Activated CD4-positive, alpha-beta T cell treated with anti-CD3 and anti-CD28 coated beads for 36 hours (primary cell): ENCODE results near the gene KLRD1. TPM values are rescaled to one million over a fixed set of nuclear protein-coding genes. Genes with fewer than 3 reads are reported as not detected.

Experiments
- ATAC-seq: fragments of 200-7000 bp; cut with Tn5 transposase; one replicate; pipeline ENCODE4 v1.10.0; 2021; ENCODE audit warnings: mild to moderate bottlenecking, moderate library complexity
- CTCF ChIA-PET: fragments of 350-600 bp; sonication (Branson Sonifier 250); formaldehyde crosslinking; loops from one replicate; lab custom pipeline; 2021; ENCODE audit warnings: antibody characterized with exemption; lab: Charles Lee
- POLR2A ChIA-PET: fragments of 350-600 bp; sonication (Branson Sonifier 250); formaldehyde crosslinking; loops from one replicate; lab custom pipeline; 2021; ENCODE audit warnings: antibody characterized with exemption, inconsistent platforms; lab: Charles Lee
- DNase-seq: peaks from one replicate; pipeline ENCODE4 v3.0.0-alpha.2; 2020
- H3K27ac Mint-ChIP-seq: one replicate; pipeline ENCODE4 v1.8.0; 2021; ENCODE audit warnings: mixed read lengths
- H3K27me3 Mint-ChIP-seq: one replicate; pipeline ENCODE4 v1.8.0; 2021; ENCODE audit warnings: mixed read lengths
- H3K36me3 Mint-ChIP-seq: one replicate; pipeline ENCODE4 v1.8.0; 2021; ENCODE audit warnings: low read depth, mixed read lengths
- H3K4me1 Mint-ChIP-seq: one replicate; pipeline ENCODE4 v1.8.0; 2021; ENCODE audit warnings: mixed read lengths
- H3K4me3 Mint-ChIP-seq: one replicate; pipeline ENCODE4 v1.8.0; 2021; ENCODE audit warnings: mild to moderate bottlenecking, moderate library complexity, mixed read lengths
- H3K9me3 Mint-ChIP-seq: one replicate; pipeline ENCODE4 v1.8.0; 2021; ENCODE audit warnings: low read depth, mixed read lengths
- intact Hi-C, 2 experiments: fragments of 100-400 bp; cut with DNase I in 1 of 2; cut with micrococcal nuclease in 1 of 2; formaldehyde crosslinking; loops; one replicate each; pipeline versions ENCODE4 v1.14.2 to v1.15.1; 2022 to 2024; cut with DNase I, micrococcal nuclease
- total RNA-seq, 2 experiments: library from RNA; stranded (reverse); gene quantifications; one replicate each; pipeline ENCODE4 v1.2.3, GENCODE V29; 2021

The KLRD1 gene, protein sequence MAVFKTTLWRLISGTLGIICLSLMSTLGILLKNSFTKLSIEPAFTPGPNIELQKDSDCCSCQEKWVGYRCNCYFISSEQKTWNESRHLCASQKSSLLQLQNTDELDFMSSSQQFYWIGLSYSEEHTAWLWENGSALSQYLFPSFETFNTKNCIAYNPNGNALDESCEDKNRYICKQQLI
- under 1 TPM; 0.05 to 0.28 TPM for total RNA-seq

GRCh38 chr12:10307630-10308029 lies at the start of gene KLRD1:
Gene KLRD1 (plus strand): TSS chr12:10307870. CDS start chr12:10308078, 208 bp downstream.
- POLR2A ChIA-PET: no interaction called here
- peaks cover 24% of the 10 kb centered on the region for H3K27me3 Mint-ChIP-seq
- H3K27ac Mint-ChIP-seq: no peak within 1 kb of the TSS
- peaks cover 30% of the 10 kb centered on the region for H3K4me1 Mint-ChIP-seq
- CTCF ChIA-PET: interaction anchor here (2.7 kb wide), 1 partner anchor 10 kb away, joined by 8 read pairs; no protein-coding TSS in a partner anchor
- intact Hi-C loops: loop anchor here (10.0 kb wide), 3 partner anchors 367 to 1063 kb away; partner anchors contain the start of gene STYK1 (in 1 of the 2)
- DNase-seq: no peak
- no peak for ATAC-seq
- no peaks in the 10 kb centered on the region for H3K9me3 Mint-ChIP-seq
- H3K36me3 Mint-ChIP-seq: no peaks in the 10 kb centered on the region
- no peak within 1 kb of the TSS for H3K4me3 Mint-ChIP-seq

DNA sequence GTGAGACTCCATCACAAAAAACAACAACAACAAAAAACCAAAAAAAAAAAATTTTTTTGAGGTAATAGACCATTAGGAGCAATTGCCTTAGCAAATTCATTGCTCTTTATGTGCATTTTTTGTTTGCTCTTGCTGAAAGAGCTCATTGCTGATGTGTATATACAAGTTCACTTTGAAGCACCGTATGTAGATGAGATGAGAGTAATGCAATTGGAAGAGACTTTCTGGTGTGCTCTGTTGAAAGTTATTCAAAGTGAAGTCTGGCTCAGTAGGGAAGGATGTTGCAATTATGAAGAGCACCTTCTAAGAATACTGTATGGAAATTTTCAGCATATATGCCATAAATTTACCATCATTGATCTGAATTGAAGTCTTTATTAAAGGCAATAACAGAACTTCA lies 46.7 kb upstream of the KLRD1 start:
- no peak overlapping the region for H3K27ac Mint-ChIP-seq
- peaks cover 3% of the 10 kb centered on the region for H3K9me3 Mint-ChIP-seq
- CTCF ChIA-PET: no interaction called here
- no peak for ATAC-seq
- no peak overlapping the region for H3K4me3 Mint-ChIP-seq
- POLR2A ChIA-PET: no interaction called here
- no peaks in the 10 kb centered on the region for H3K36me3 Mint-ChIP-seq
- peaks cover 6% of the 10 kb centered on the region for H3K27me3 Mint-ChIP-seq
- no peak for DNase-seq
- intact Hi-C loops: no loop called here
- H3K4me1 Mint-ChIP-seq: no peaks in the 10 kb centered on the region

- H3K36me3 Mint-ChIP-seq: no peaks in the 10 kb centered on the region
- ChIA-PET POLR2A (no interaction called here), CTCF (interaction anchor here (1.5 kb wide), 1 partner anchor 32 kb away, joined by 4 read pairs; no protein-coding TSS in a partner anchor)
- H3K27me3 Mint-ChIP-seq: peaks cover 3% of the 10 kb centered on the region
- no peak for ATAC-seq
- no peak overlapping the region for H3K4me3 Mint-ChIP-seq
- intact Hi-C loops: no loop called here
- H3K4me1 Mint-ChIP-seq: no peaks in the 10 kb centered on the region
- H3K27ac Mint-ChIP-seq: no peak overlapping the region
- DNase-seq: no peak
- no peaks in the 10 kb centered on the region for H3K9me3 Mint-ChIP-seq
Measured at GRCh38 chr12:10268037-10268436, 39.6 kb upstream of the KLRD1 start.

GRCh38 chr12:10272467-10272866 lies 35.2 kb upstream of the KLRD1 start:
- Mint-ChIP-seq H3K9me3 (no peaks in the 10 kb centered on the region), H3K4me1 (no peaks in the 10 kb centered on the region), H3K4me3 (no peak overlapping the region), H3K27me3 (peaks cover 5% of the 10 kb centered on the region), H3K27ac (no peak overlapping the region), H3K36me3 (no peaks in the 10 kb centered on the region)
- CTCF ChIA-PET: no interaction called here
- POLR2A ChIA-PET: no interaction called here
- intact Hi-C loops: no loop called here
- ATAC-seq: no peak
- DNase-seq: no peak

DNA sequence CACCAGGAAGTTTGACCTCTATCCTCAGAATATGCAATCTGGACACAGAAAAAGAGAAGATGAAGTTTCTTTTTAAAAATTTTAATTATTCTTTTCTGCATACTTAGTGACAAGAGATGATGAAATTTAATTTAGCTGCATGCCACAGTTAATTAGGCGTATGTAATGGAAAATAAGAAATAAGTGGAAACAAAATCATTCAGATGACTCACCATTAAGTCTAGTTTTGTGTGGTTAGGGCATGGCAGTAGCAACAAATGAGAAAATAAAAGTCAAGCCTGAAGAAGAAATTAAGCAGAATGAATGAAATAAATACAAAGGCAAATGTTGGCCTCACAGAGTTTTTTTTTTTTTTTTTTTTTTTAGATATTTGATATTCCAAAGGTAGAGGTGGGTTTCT lies 30.9 kb upstream of the KLRD1 start:
- no peaks in the 10 kb centered on the region for H3K9me3 Mint-ChIP-seq
- ATAC-seq: no peak
- DNase-seq: no peak
- no peaks in the 10 kb centered on the region for H3K4me1 Mint-ChIP-seq
- CTCF ChIA-PET: interaction anchor here (0.5 to 0.6 kb wide), 2 partner anchors 12 to 928 kb away, joined by 3 read pairs; no protein-coding TSS in a partner anchor
- no peak overlapping the region for H3K4me3 Mint-ChIP-seq
- intact Hi-C loops: no loop called here
- H3K27ac Mint-ChIP-seq: no peak overlapping the region
- H3K27me3 Mint-ChIP-seq: peaks cover 13% of the 10 kb centered on the region
- POLR2A ChIA-PET: no interaction called here
- H3K36me3 Mint-ChIP-seq: no peaks in the 10 kb centered on the region

- H3K4me1 Mint-ChIP-seq: no peaks in the 10 kb centered on the region
- H3K27ac Mint-ChIP-seq: no peak overlapping the region
- H3K4me3 Mint-ChIP-seq: no peak overlapping the region
- H3K27me3 Mint-ChIP-seq: peaks cover 19% of the 10 kb centered on the region
- ChIA-PET CTCF (no interaction called here), POLR2A (no interaction called here)
- ATAC-seq (no peak), DNase-seq (no peak)
- no peaks in the 10 kb centered on the region for H3K36me3 Mint-ChIP-seq
- intact Hi-C loops: no loop called here
- H3K9me3 Mint-ChIP-seq: no peaks in the 10 kb centered on the region
Measured at GRCh38 chr12:10278104-10278503, 29.6 kb upstream of the KLRD1 start.

- Mint-ChIP-seq H3K9me3 (no peaks in the 10 kb centered on the region), H3K27ac (no peak overlapping the region), H3K36me3 (no peaks in the 10 kb centered on the region), H3K4me1 (no peaks in the 10 kb centered on the region), H3K4me3 (no peak overlapping the region), H3K27me3 (peaks cover 19% of the 10 kb centered on the region)
- no peak for ATAC-seq
- intact Hi-C loops: no loop called here
- POLR2A ChIA-PET: no interaction called here
- CTCF ChIA-PET: interaction anchor here (0.7 kb wide), 1 partner anchor 374 kb away, joined by 3 read pairs; no protein-coding TSS in a partner anchor
- DNase-seq: no peak
Measured at GRCh38 chr12:10279937-10280336, 27.7 kb upstream of the KLRD1 start.

DNA sequence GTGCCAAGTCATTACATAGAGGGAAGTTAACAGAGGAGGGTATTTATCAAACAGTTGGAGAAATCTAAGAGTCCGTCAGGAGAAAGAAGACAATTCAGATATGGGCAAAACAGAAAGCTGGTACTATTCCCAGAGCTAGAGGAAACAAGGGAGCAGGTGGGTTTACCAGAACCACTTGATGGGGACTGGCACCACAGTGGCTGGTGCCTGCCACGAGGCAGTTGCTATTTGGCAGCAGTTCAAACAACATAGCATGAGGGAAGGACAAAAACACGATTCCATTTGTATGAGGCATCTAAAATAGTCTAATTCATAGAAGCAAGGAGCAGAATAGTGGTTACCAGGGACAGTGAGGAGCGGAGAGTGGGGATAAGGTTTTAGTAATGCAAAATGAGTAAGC lies 24.6 kb upstream of the KLRD1 start:
- no peak overlapping the region for H3K4me3 Mint-ChIP-seq
- POLR2A ChIA-PET: no interaction called here
- H3K4me1 Mint-ChIP-seq: peaks cover 6% of the 10 kb centered on the region
- intact Hi-C loops: no loop called here
- H3K36me3 Mint-ChIP-seq: no peaks in the 10 kb centered on the region
- no peaks in the 10 kb centered on the region for H3K9me3 Mint-ChIP-seq
- CTCF ChIA-PET: interaction anchor here (0.6 kb wide), 1 partner anchor 32 kb away, joined by 3 read pairs; no protein-coding TSS in a partner anchor
- no peak for ATAC-seq
- H3K27me3 Mint-ChIP-seq: peaks cover 18% of the 10 kb centered on the region
- H3K27ac Mint-ChIP-seq: no peak overlapping the region
- no peak for DNase-seq

DNA sequence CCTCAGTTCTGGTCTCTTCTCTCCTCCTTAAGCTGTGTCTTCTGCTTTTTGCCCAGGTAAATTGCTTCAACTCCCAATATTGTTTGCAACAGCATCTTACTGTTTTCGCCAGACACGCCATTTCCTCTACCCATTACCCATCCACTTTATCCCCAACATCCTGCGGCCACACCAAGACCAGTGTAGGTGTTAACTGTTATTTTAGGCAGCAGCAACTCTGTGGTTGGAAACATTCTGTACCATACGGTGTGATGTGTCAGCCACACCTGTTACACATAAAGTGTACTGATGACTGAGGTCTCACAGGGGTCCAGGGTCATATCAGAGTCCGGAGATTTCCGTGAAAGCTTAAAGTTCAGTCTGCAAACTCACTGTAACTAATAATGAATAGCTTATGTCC lies 21.8 kb upstream of the KLRD1 start:
- DNase-seq (peak; percentile 18), ATAC-seq (peak; percentile 49)
- H3K36me3 Mint-ChIP-seq: no peaks in the 10 kb centered on the region
- CTCF ChIA-PET: no interaction called here
- no peak overlapping the region for H3K27ac Mint-ChIP-seq
- H3K9me3 Mint-ChIP-seq: no peaks in the 10 kb centered on the region
- no peak overlapping the region for H3K4me3 Mint-ChIP-seq
- POLR2A ChIA-PET: no interaction called here
- peaks cover 13% of the 10 kb centered on the region for H3K27me3 Mint-ChIP-seq
- intact Hi-C loops: no loop called here
- H3K4me1 Mint-ChIP-seq: peaks cover 6% of the 10 kb centered on the region

GRCh38 chr12:10289005-10289754 lies 18.5 kb upstream of the KLRD1 start:
- intact Hi-C loops: no loop called here
- ChIA-PET POLR2A (no interaction called here), CTCF (no interaction called here)
- no peaks in the 10 kb centered on the region for H3K9me3 Mint-ChIP-seq
- DNase-seq (no peak), ATAC-seq (no peak)
- peaks cover 21% of the 10 kb centered on the region for H3K4me1 Mint-ChIP-seq
- peaks cover 8% of the 10 kb centered on the region for H3K27me3 Mint-ChIP-seq
- H3K4me3 Mint-ChIP-seq: no peak overlapping the region
- H3K27ac Mint-ChIP-seq: no peak overlapping the region
- no peaks in the 10 kb centered on the region for H3K36me3 Mint-ChIP-seq

GRCh38 chr12:10291030-10291429 lies 16.6 kb upstream of the KLRD1 start:
- H3K9me3 Mint-ChIP-seq: no peaks in the 10 kb centered on the region
- H3K4me1 Mint-ChIP-seq: peaks cover 16% of the 10 kb centered on the region
- intact Hi-C loops: loop anchor here in 1 of 2 experiments (5.0 kb wide), 1 partner anchor 36 kb away; no protein-coding TSS in a partner anchor
- DNase-seq: no peak
- no peak overlapping the region for H3K27ac Mint-ChIP-seq
- H3K36me3 Mint-ChIP-seq: no peaks in the 10 kb centered on the region
- no peak overlapping the region for H3K4me3 Mint-ChIP-seq
- no peak for ATAC-seq
- POLR2A ChIA-PET: no interaction called here
- CTCF ChIA-PET: no interaction called here
- peaks cover 5% of the 10 kb centered on the region for H3K27me3 Mint-ChIP-seq
